ENCODE results near the gene VPS51.
"Not testable (repeated sequence)": the region's sequence is repeated elsewhere in the genome, so short reads cannot be mapped to it uniquely, and the experiment has no call there.

VPS51 gene

GRCh38 chr11:65136515-65137096 lies 40.6 kb downstream of the VPS51 start:
- DNase-seq = no peak

DNA sequence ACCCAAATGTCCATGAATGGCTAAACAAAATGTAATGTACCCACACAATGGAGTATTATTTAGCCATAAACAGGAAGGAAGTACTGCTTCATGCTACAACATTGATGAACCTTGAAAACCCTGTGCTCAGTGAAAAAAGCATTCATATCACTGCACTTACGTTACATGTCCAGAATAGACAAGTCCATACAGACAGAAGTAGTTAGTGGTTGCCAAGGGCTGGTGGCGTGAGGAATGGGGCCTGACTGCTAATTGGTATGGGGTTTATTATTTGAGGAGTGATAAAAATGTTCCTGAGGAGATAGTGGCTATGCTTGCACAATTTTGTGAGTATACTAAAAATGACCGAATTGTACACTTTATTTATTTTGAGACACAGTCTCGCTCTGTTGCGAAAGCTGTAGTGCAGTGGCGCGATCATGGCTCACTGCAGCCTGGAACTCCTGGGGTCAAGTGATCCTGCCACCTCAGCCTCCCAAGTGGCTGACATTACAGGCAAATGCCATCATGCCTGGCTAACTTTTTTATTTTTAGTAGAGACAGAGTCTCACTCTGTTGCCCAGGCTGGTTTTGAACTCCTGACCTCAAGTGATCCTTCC lies 46.0 kb downstream of the VPS51 start:
- DNase-seq = no peak

- DNase-seq = no peak
Measured at GRCh38 chr11:65147352-65148075, 51.5 kb downstream of the VPS51 start.

DNA sequence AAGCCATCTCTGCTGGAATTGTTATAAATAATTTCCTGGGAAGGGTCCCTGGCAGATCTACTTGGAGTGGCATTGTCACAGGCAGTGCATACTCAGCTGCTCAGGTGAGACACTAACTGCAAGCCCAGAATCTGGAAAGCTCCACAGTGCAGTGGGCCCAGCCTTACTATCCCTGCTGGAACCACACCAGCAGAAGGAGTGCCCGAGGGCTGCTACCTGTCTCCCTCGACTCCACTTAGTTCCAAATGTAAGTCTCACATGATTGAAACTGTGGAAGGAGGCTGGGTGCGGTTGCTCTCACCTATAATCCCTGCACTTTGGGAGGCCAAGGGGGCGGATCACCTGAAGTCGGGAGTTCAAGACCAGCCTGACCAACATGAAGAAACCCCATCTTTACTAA lies 52.6 kb downstream of the VPS51 start:
- no peak for DNase-seq

DNA sequence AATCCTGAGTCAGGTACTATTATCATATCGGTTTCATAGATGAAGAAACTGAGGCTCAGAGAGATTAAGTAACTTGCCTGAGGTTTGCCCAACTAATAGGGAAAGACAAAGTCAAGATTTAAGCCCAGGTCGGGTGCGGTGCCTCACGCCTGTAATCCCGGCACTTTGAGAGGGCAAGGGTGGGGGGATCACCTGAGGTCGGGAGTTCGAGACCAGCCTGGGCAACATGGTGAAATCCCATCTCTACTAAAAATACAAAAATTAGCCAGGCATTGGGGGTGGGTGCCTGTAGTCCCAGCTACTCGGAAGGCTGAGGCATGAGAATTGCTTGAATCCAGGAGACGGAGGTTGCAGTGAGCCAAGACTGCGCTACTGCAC lies 54.1 kb downstream of the VPS51 start:
- not testable (repeated sequence) for DNase-seq

GRCh38 chr11:65150509-65151299 lies 54.7 kb downstream of the VPS51 start:
- DNase-seq = no peak

DNA sequence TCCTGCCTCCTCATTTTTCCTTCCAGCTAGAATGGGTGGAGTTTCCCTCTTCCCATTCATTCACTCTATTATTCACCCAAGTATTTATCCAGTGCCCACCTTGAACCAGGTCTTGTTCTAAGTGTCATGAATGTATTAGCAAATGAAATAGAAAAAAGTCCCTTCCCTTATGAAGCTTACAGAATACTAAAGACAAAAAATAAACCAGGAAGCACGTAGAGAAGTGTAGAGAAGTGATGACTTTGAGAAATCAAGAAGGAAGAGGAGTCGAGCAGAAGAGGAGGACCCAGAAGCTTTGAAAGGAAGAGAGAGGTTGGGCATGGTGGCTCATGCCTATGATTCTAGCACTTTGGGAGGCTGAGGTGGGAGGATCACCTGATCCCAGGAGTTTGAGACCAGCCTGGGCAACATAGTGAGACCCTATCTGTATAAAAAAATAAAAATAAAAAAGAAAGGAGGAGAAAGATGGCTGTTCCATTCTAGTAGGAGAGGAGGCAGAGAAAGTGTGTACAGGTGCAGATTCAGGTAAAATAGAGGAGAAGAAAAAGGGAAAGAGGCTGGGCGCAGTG lies 55.4 kb downstream of the VPS51 start:
- no peak for DNase-seq

DNA sequence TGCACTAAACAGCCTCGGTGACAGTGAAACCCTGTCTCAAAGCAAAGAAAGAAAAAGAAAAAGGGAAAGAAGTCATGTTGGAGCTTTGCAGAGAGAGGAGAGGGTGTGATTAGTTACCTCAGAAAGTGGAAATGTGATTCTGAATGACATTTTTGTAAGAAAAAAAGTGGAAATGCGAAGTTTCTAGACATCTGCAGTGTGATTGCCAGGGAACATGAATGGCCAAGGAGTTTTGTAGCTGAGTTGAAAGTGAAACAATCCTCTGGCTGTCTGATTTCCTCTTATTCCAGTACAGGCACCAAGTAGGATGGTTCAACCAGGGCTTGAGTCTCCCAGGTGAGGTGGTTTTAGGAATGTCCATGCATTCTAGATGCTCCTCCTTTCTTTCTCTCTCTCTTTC lies 56.1 kb downstream of the VPS51 start:
- no peak for DNase-seq

DNA sequence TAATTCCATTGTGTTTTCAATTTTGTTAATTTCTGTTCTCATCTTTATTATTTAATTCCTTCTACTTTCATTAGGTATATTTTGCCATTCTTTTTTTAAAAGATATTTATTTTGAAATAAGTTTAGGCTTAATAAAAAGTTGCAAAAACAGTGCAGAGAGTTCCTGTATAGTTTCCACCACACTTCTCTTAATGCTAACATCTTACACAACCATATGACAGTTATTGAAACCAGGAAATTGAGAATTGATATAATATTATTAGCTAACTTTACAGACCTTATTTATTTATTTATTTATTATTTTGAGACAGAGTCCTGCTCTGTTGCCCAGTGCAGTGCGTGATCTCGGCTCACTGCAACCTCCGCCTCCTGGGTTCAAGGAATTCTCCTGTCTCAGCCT lies 60.2 kb downstream of the VPS51 start:
- no peak for DNase-seq

GRCh38 chr11:65156926-65157325 lies 60.9 kb downstream of the VPS51 start:
- DNase-seq = no peak

DNA sequence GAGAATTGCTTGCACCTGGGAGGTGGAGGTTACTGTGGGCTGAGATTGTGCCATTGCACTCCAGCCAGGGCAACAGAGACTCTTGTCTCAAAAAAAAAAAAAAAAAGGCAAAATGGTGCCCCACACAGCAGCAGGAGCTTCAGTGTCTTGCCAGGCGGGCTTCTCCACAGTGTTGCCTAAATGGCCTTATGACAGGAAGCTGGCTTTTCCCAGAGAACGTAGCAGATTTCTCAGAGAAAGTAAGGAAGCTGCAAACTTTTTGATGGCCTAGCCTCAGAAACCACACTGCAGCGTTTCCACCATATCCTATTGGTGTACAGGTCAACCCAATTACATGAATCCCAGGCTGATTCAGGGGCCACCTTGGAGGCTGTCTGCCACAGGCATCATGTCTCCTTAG lies 61.3 kb downstream of the VPS51 start:
- DNase-seq = no peak

DNA sequence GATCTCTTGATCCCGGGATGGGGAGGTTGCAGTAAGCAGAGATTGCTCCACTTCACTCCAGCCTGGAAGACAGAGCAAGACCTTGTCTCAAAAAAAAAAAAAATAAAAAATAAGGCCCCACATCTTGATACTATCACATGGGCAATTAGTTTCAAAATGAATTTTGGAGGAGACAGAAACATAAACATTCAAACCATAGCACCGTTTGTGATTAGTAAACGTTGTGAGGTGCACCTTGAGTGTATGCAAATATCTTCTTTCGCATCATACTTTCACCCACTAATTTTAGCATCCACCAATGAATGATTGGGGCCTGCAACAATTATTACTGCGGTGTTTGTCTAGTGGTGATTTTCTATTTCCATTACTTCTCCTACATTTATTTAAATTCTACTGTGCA lies 63.0 kb downstream of the VPS51 start:
- no peak for DNase-seq

DNA sequence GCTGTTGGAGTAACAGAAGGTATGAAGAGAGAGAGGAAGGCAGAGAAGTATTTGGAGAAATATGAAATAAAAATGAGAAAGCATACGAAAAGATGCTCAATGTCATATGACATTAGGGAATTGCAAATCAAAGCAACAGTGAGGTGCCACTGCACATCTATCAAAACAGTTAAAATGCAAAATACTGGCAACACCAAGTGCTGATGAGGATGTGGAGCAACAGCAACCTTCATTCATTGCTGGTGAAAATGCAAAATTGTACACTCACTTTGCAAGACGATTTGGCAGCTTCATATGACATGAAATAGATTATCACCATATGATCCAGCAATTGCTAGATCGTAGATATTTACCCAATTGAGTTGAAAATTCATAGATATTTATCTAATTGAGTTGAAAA lies 64.6 kb downstream of the VPS51 start:
- DNase-seq = no peak
